ENCODE measurements around the gene CBX3. TPM values are rescaled to one million over a fixed set of nuclear protein-coding genes. Genes with fewer than 3 reads are reported as not detected.
"Not testable (repeated sequence)": the region's sequence is repeated elsewhere in the genome, so short reads cannot be mapped to it uniquely, and the experiment has no call there.

CBX3 gene
- total and polyA plus RNA-seq, 11 donors, result 31.5 to 70.1 (median 59.9) TPM

GRCh38 chr7:26193432-26194207, 7.9 kb upstream of the CBX3 start:
- intact Hi-C loops (cut with DNase I), result no loop called here
- peaks cover 21 to 89% (median 65%) of the 10 kb centered on the region in 12 donors for H3K4me1 ChIP-seq
- H3K36me3 ChIP-seq, result peaks cover 0 to 98% (median 91%) of the 10 kb centered on the region in 9 donors
- H3K27ac ChIP-seq, result peak overlapping the region in 1 of 12 donors; percentile 28
- 61 to 70% (median 63%) methylated on average over 8 of the region's 8 CpGs for WGBS, 4 donors
- no peaks in the 10 kb centered on the region for H3K27me3 ChIP-seq
- no peak for TF ChIP-seq POLR2A (IDR thresholded peaks at IDR 0.05)
- TF ChIP-seq CTCF (IDR thresholded peaks at IDR 0.05), result no peak
- peak overlapping the region in 1 of 12 donors; percentile 8 for H3K4me3 ChIP-seq
- ATAC-seq, result no peak
- no peaks in the 10 kb centered on the region for H3K9me3 ChIP-seq
- DNase-seq, result no peak

GRCh38 chr7:26194764-26195163, 6.8 kb upstream of the CBX3 start:
- intact Hi-C loops (cut with DNase I), result loop anchor here in 3 of 10 donors (5.0 kb wide), 3 partner anchors 37 to 302 kb away; no protein-coding TSS in a partner anchor
- not testable (repeated sequence) for ATAC-seq, H3K9me3 ChIP-seq, H3K27me3 ChIP-seq, DNase-seq, H3K27ac ChIP-seq
- WGBS, 4 donors, result 59 to 68% (median 61%) methylated on average over 11 of the region's 11 CpGs
- Histone ChIP-seq H3K36me3 (peaks cover 0 to 93% (median 79%) of the 10 kb centered on the region in 9 donors), H3K4me1 (peaks cover 21 to 80% (median 65%) of the 10 kb centered on the region in 12 donors), H3K4me3 (peak overlapping the region in 1 of 12 donors; percentile 8)

- H3K4me1 ChIP-seq, result peaks cover 21 to 78% (median 65%) of the 10 kb centered on the region in 12 donors
- no peak for TF ChIP-seq CTCF (IDR thresholded peaks at IDR 0.05)
- no peak for TF ChIP-seq POLR2A (IDR thresholded peaks at IDR 0.05)
- intact Hi-C loops (cut with DNase I), result loop anchor here in 3 of 10 donors (5.0 kb wide), 3 partner anchors 38 to 303 kb away; no protein-coding TSS in a partner anchor
- no peak for DNase-seq
- no peak overlapping the region for H3K27ac ChIP-seq
- peaks cover 0 to 88% (median 75%) of the 10 kb centered on the region in 9 donors for H3K36me3 ChIP-seq
- no peaks in the 10 kb centered on the region for H3K27me3 ChIP-seq
- ATAC-seq, result no peak
- no peaks in the 10 kb centered on the region for H3K9me3 ChIP-seq
- WGBS, 4 donors, result 69 to 74% (median 69%) methylated on average over 5 of the region's 5 CpGs
- H3K4me3 ChIP-seq, result peak overlapping the region in 3 of 12 donors; percentile 8 to 75 (median 12)
These were observed 6.4 kb upstream of the CBX3 start for GRCh38 chr7:26195182-26195581.

GRCh38 chr7:26195867-26196657, 5.5 kb upstream of the CBX3 start:
- H3K27ac ChIP-seq, result peak overlapping the region in 1 of 12 donors; percentile 19
- ATAC-seq, result no peak
- WGBS, 4 donors, result 41 to 56% (median 48%) methylated on average over 10 of the region's 10 CpGs
- no peak for DNase-seq
- H3K4me1 ChIP-seq, result peaks cover 21 to 69% (median 63%) of the 10 kb centered on the region in 12 donors
- no peaks in the 10 kb centered on the region for H3K27me3 ChIP-seq
- peak overlapping the region in 7 of 12 donors; percentile 3 to 97 (median 84) for H3K4me3 ChIP-seq
- peaks cover 0 to 80% (median 66%) of the 10 kb centered on the region in 9 donors for H3K36me3 ChIP-seq
- TF ChIP-seq POLR2A (IDR thresholded peaks at IDR 0.05) (no peak), CTCF (IDR thresholded peaks at IDR 0.05) (no peak)
- H3K9me3 ChIP-seq, result no peaks in the 10 kb centered on the region
- intact Hi-C loops (cut with DNase I), result loop anchor here in 3 of 10 donors (5.0 kb wide), 3 partner anchors 39 to 304 kb away; no protein-coding TSS in a partner anchor

Measured in heart left ventricle (tissue), 16 donors.